Measurements from ENCODE around the gene PALM3. TPM values are rescaled to one million over a fixed set of nuclear protein-coding genes. Genes with fewer than 3 reads are reported as not detected.

The PALM3 gene
- total RNA-seq, 1 experiment from 2014 or later, result 3.3 TPM

DNA sequence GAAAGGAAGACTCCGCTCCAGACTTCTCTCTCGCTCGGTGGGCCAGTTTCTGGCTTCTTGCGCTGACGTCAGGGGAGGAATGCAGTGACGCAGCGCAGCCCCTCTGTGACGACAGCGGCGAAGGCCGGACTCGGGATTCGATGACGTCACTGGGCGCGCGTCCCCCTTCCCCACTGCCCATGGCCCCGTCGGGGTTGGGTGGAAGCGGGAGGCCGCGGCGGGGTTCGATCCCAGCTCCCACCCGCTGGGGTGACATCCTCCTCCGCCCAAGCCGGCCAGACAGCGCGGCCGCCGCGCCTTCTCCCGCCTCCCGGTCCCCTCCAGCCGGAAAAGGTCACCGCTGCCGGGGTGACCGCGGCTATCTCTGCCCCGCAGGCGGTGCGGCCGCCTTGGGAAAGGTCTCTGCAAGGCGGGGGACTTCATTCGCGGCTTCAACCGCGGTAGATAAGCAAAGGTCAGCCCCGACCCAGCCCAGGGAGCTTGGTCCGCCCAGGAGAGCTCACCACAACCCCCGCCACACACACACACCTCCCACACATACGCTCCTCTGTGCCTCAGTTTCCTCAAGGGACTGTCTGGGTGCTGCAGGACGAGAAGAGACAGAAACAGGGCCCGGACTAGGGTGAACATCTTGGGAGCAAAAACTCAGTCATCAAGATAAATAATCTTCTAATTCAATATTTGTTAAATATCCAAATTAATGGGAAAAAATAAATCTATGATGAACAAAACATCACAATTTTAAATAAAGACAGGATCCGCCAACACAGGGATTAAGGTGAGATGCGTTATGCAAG lies 54.9 kb downstream of the PALM3 start:
- H3K9me3 ChIP-seq (ENCODE audit: control insufficient read depth in 1 of 2, insufficient read depth in 1 of 2, low read depth in 1 of 2, low read length in 2 of 2), result no peaks in the 10 kb centered on the region
- peak overlapping the region; percentile 54 for H2AFZ ChIP-seq (ENCODE audit: low read depth, low read length, poor library complexity, severe bottlenecking)
- H3K9ac ChIP-seq (ENCODE audit: low read length), result peak overlapping the region; percentile 91
- no peaks in the 10 kb centered on the region for H4K20me1 ChIP-seq (ENCODE audit: insufficient read depth)
- H3K79me2 ChIP-seq (ENCODE audit: insufficient read depth, low read length), result no peaks in the 10 kb centered on the region; the same call in 1 of the 2 replicates
- BruUV-seq (replicated peaks), result TSS peak; percentile 92
- peak overlapping the region; percentile 70 to 76 for H3K4me3 ChIP-seq (replicated peaks in 1 of 2; ENCODE audit: low read depth in 1 of 2, low read length in 2 of 2)
- peak overlapping the region; percentile 79 for H3K27ac ChIP-seq (ENCODE audit: low read depth, low read length)
- H3K9me2 ChIP-seq (ENCODE audit: insufficient read depth), result no peaks in the 10 kb centered on the region
- DNase-seq (ENCODE audit: low read depth, low spot score) (no peak), ATAC-seq (peak; percentile 50)
- CTCF ChIA-PET, result interaction anchor here (0.6 to 1.4 kb wide), 4 partner anchors 25 to 108 kb away, joined by 3 to 8 read pairs (median 3); partner anchors contain the start of gene IL27RA
- peak; percentile 67 for TF ChIP-seq POLR2AphosphoS5 (IDR thresholded peaks at IDR 0.05; ENCODE audit: low read depth, low read length)
- peak; percentile 68; the same call in 1 of the 2 replicates for TF ChIP-seq ZFX (IDR thresholded peaks at IDR 0.05)
- TF ChIP-seq YY1 (IDR thresholded peaks at IDR 0.05; ENCODE audit: extremely low read depth, insufficient replicate concordance, low read depth, low read length), result peak; percentile 68
- TF ChIP-seq ZNF274 (IDR thresholded peaks at IDR 0.05; ENCODE audit: low read depth, low read length), result no peak
- intact Hi-C loops (cut with micrococcal nuclease), result no loop called here
- POLR2A ChIA-PET, result interaction anchor here (0.9 to 1.1 kb wide), 6 partner anchors 10 to 161 kb away, joined by 3 to 10 read pairs (median 3); partner anchors contain the start of genes IL27RA and MISP3
- H3K4me2 ChIP-seq (ENCODE audit: low read length), result peak overlapping the region; percentile 97
- H3K36me3 ChIP-seq (ENCODE audit: control insufficient read depth in 1 of 2, insufficient read depth in 2 of 2, low read length in 2 of 2), result no peaks in the 10 kb centered on the region
- RAD21 ChIA-PET (ENCODE audit: low non-redundant PET in 1 of 2, low total read pairs in 2 of 2, uncharacterized antibody in 2 of 2, unreplicated experiment in 2 of 2), result no interaction called here
- no peaks in the 10 kb centered on the region for H3K27me3 ChIP-seq (ENCODE audit: insufficient read depth, low read length)
- peaks cover 5 to 26% of the 10 kb centered on the region in 2 experiments; a peak in 3 of 4 replicates for H3K4me1 ChIP-seq (ENCODE audit: control insufficient read depth in 1 of 2, insufficient read depth in 2 of 2, low read length in 2 of 2)

DNA sequence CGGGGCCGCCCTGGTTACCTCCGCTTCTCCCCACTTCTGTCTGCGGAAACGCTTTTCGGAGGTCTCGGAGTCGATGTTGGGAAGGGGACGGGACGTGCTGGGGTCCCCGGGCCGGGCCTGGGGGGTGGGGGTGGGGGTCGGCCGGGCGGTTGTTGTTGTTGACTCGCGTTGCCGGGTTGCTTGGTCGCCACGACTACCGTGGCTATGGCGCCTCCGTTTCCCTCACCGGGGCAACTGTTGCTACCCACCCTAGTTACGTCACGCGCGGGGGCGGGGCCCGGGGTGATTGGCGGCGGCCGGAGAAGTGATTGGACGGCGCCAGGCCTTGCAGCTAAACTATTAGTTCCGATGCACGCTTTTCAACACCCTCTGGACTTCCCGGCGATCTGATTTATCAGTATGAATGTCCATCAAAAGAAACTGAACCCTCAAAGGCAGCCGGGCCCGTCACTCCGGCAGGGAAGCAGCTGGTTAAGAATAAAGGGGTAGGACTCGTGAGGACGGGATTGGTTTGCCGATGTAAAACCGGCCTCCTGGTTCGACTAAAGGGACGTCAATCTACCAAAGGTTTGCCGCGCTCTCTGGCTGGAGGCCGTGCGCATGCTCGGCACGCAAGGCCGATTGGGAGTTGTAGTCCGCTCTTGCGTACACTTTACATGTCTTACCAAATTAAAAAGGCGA lies 55.7 kb downstream of the PALM3 start, which contains the start of gene RFX1:
Gene RFX1, minus strand, starts transcription at position 236 of the 681 bp plus-strand sequence. CDS start 12,477 bp downstream, outside the sequence.
- ChIA-PET RAD21 (ENCODE audit: low non-redundant PET in 1 of 2, low total read pairs in 2 of 2, uncharacterized antibody in 2 of 2, unreplicated experiment in 2 of 2) (no interaction called here), POLR2A (interaction anchor here (0.9 to 1.1 kb wide), 6 partner anchors 10 to 160 kb away, joined by 3 to 10 read pairs (median 3); partner anchors contain the start of genes IL27RA and MISP3), CTCF (interaction anchor here (0.6 to 1.4 kb wide), 4 partner anchors 26 to 108 kb away, joined by 3 to 8 read pairs (median 3); partner anchors contain the start of gene IL27RA)
- Histone ChIP-seq H3K4me3 (replicated peaks in 1 of 2; ENCODE audit: low read depth in 1 of 2, low read length in 2 of 2) (peak within 1 kb of the TSS; percentile 70 to 76), H3K9me3 (ENCODE audit: control insufficient read depth in 1 of 2, insufficient read depth in 1 of 2, low read depth in 1 of 2, low read length in 2 of 2) (no peaks in the 10 kb centered on the region), H3K4me1 (ENCODE audit: control insufficient read depth in 1 of 2, insufficient read depth in 2 of 2, low read length in 2 of 2) (peaks cover 5 to 26% of the 10 kb centered on the region in 2 experiments; a peak in 3 of 4 replicates), H2AFZ (ENCODE audit: low read depth, low read length, poor library complexity, severe bottlenecking) (peak within 1 kb of the TSS; percentile 54), H3K36me3 (ENCODE audit: control insufficient read depth in 1 of 2, insufficient read depth in 2 of 2, low read length in 2 of 2) (no peaks in the 10 kb centered on the region), H3K4me2 (ENCODE audit: low read length) (peak within 1 kb of the TSS; percentile 97), H3K79me2 (ENCODE audit: insufficient read depth, low read length) (peaks cover 3% of the 10 kb centered on the region; the same call in 1 of the 2 replicates), H3K9ac (ENCODE audit: low read length) (peak within 1 kb of the TSS; percentile 91), H4K20me1 (ENCODE audit: insufficient read depth) (no peaks in the 10 kb centered on the region), H3K27ac (ENCODE audit: low read depth, low read length) (peak within 1 kb of the TSS; percentile 79), H3K9me2 (ENCODE audit: insufficient read depth) (no peaks in the 10 kb centered on the region), H3K27me3 (ENCODE audit: insufficient read depth, low read length) (no peaks in the 10 kb centered on the region)
- intact Hi-C loops (cut with micrococcal nuclease), result no loop called here
- ATAC-seq (peak; percentile 85), DNase-seq (ENCODE audit: low read depth, low spot score) (peak; percentile 100)
- no TSS peak for BruUV-seq (replicated peaks)
- TF ChIP-seq POLR2AphosphoS5 (IDR thresholded peaks at IDR 0.05; ENCODE audit: low read depth, low read length) (0 out of 2 replicates have a peak, but pooled peaks have one; percentile 4), EZH2 (IDR thresholded peaks at IDR 0.05) (no peak), YY1 (IDR thresholded peaks at IDR 0.05; ENCODE audit: extremely low read depth, insufficient replicate concordance, low read depth, low read length) (peak; percentile 72), CBX3 (IDR thresholded peaks at IDR 0.05; ENCODE audit: low read depth) (no peak), TCF7L2 (IDR thresholded peaks at IDR 0.05; ENCODE audit: borderline replicate concordance, extremely low read depth, insufficient read depth, insufficient read length) (peak; percentile 76), SP1 (IDR thresholded peaks at IDR 0.05; ENCODE audit: low read depth) (peak; percentile 100), EGR1 (IDR thresholded peaks at IDR 0.05; ENCODE audit: low read depth) (peak; percentile 71), FOSL1 (IDR thresholded peaks at IDR 0.05; ENCODE audit: low read depth) (no peak)
- TF ChIP-seq, protein P1, sequence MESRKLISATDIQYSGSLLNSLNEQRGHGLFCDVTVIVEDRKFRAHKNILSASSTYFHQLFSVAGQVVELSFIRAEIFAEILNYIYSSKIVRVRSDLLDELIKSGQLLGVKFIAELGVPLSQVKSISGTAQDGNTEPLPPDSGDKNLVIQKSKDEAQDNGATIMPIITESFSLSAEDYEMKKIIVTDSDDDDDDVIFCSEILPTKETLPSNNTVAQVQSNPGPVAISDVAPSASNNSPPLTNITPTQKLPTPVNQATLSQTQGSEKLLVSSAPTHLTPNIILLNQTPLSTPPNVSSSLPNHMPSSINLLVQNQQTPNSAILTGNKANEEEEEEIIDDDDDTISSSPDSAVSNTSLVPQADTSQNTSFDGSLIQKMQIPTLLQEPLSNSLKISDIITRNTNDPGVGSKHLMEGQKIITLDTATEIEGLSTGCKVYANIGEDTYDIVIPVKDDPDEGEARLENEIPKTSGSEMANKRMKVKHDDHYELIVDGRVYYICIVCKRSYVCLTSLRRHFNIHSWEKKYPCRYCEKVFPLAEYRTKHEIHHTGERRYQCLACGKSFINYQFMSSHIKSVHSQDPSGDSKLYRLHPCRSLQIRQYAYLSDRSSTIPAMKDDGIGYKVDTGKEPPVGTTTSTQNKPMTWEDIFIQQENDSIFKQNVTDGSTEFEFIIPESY (IDR thresholded peaks at IDR 0.05; ENCODE audit: extremely low read depth, insufficient replicate concordance, low read length), result peak; percentile 48

Data from HCT116 (cell line).